GM18511 (cell line): Measurements from ENCODE around the gene LAMA2.

Experiments used
- ATAC-seq: cut with Tn5 transposase; IDR thresholded peaks from one replicate; pipeline ENCODE4 v1.9.1; 2021; ENCODE audit warnings: mild to moderate bottlenecking, moderate library complexity; ENCODE audit not compliant: unreplicated experiment

Gene LAMA2

GRCh38 chr6:128882991-128883611, at the start of gene LAMA2:
Gene LAMA2 (plus strand): TSS chr6:128883138. CDS start chr6:128883246, 108 bp downstream.
- no peak for ATAC-seq

GRCh38 chr6:128836761-128837160, 46.2 kb upstream of the LAMA2 start:
- ATAC-seq, result no peak

GRCh38 chr6:128841518-128841917, 41.4 kb upstream of the LAMA2 start:
- no peak for ATAC-seq

- no peak for ATAC-seq
Observed at GRCh38 chr6:128844598-128844997, 38.3 kb upstream of the LAMA2 start.

- no peak for ATAC-seq
Observed at GRCh38 chr6:128847431-128848210, 35.3 kb upstream of the LAMA2 start.

GRCh38 chr6:128848212-128848935, 34.6 kb upstream of the LAMA2 start:
- no peak for ATAC-seq

GRCh38 chr6:128855581-128856085, 27.3 kb upstream of the LAMA2 start:
- no peak for ATAC-seq

- no peak for ATAC-seq
Observed at GRCh38 chr6:128857806-128858205, 25.1 kb upstream of the LAMA2 start.

GRCh38 chr6:128860782-128861181, 22.2 kb upstream of the LAMA2 start:
- ATAC-seq, result no peak

- ATAC-seq, result no peak
Observed at GRCh38 chr6:128863983-128864382, 19.0 kb upstream of the LAMA2 start.

- ATAC-seq, result no peak
Observed at GRCh38 chr6:128870746-128871145, 12.2 kb upstream of the LAMA2 start.

GRCh38 chr6:128874863-128875262, 8.1 kb upstream of the LAMA2 start:
- no peak for ATAC-seq

GRCh38 chr6:128882560-128882959, 378 bp upstream of the LAMA2 start:
- ATAC-seq, result no peak

- no peak for ATAC-seq
Observed at GRCh38 chr6:128883906-128884305, 968 bp downstream of the LAMA2 start.

- ATAC-seq, result no peak
Observed at GRCh38 chr6:128885381-128885780, 2.4 kb downstream of the LAMA2 start.

- no peak for ATAC-seq
Observed at GRCh38 chr6:128886706-128887105, 3.8 kb downstream of the LAMA2 start.

- ATAC-seq, result no peak
Observed at GRCh38 chr6:128888444-128889175, 5.7 kb downstream of the LAMA2 start.

- ATAC-seq, result no peak
Observed at GRCh38 chr6:128889870-128890269, 6.9 kb downstream of the LAMA2 start.

GRCh38 chr6:128892079-128892478, 9.1 kb downstream of the LAMA2 start:
- no peak for ATAC-seq

- ATAC-seq, result no peak
Observed at GRCh38 chr6:128899341-128900050, 16.6 kb downstream of the LAMA2 start.
